Activated CD8-positive, alpha-beta memory T cell treated with anti-CD3 and anti-CD28 coated beads, Interleukin-2, amount 10 ng/mL, durations not matched to agents 7 days and 5 days (primary cell): Measurements from ENCODE around the gene CRB1. TPM values are rescaled to one million over a fixed set of nuclear protein-coding genes. Genes with fewer than 3 reads are reported as not detected.

Experiments used
- ATAC-seq: fragments of 150-1000 bp; cut with Tn5 transposase; one replicate; pipeline ENCODE4 v1.10.0; 2021; ENCODE audit warnings: moderate library complexity
- CTCF ChIA-PET: fragments of 350-600 bp; sonication (Branson Sonifier 250); formaldehyde crosslinking; loops from one replicate; lab custom pipeline; 2021; ENCODE audit warnings: antibody characterized with exemption; lab: Charles Lee
- DNase-seq: peaks from one replicate; pipeline ENCODE4 v3.0.0-alpha.2; 2020
- H3K27ac Mint-ChIP-seq: one replicate; pipeline ENCODE4 v1.8.0; 2021; ENCODE audit warnings: mild to moderate bottlenecking, mixed read lengths
- H3K27me3 Mint-ChIP-seq: one replicate; pipeline ENCODE4 v1.8.0; 2021; ENCODE audit warnings: mixed read lengths
- H3K36me3 Mint-ChIP-seq: one replicate; pipeline ENCODE4 v1.8.0; 2021; ENCODE audit warnings: mild to moderate bottlenecking, mixed read lengths
- H3K4me1 Mint-ChIP-seq: one replicate; pipeline ENCODE4 v1.8.0; 2021; ENCODE audit warnings: mixed read lengths
- H3K4me3 Mint-ChIP-seq: one replicate; pipeline ENCODE4 v1.8.0; 2021; ENCODE audit warnings: mild to moderate bottlenecking, moderate library complexity, mixed read lengths
- H3K9me3 Mint-ChIP-seq: one replicate; pipeline ENCODE4 v1.8.0; 2022; ENCODE audit warnings: low read depth, mixed read lengths
- total RNA-seq, 2 experiments: library from RNA; stranded (reverse); gene quantifications; one replicate each; pipeline ENCODE4 v1.2.3, GENCODE V29; 2021

The CRB1 gene
- not detected for total RNA-seq

DNA sequence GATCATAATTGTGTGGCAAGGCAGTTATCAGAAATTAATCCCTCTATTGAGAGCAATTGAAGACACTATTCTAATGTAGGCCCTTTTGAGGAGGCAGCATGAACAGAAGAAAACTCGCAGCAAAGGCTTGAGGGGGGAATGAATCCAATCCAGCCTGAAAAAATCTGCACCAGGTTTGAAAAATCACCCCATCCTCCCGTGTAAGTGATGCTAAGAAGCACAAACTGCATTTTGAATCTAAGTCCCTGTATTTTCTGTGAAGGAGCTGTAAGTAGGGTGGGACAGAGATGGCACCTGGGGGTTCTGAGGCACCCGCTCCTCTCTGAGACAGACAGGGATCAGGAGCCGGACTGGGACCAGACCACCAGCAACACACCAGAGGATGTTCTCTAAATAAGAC lies at the start of gene CRB1:
TSS of gene CRB1 (plus strand) at position 241 of the 400 bp plus-strand sequence. CDS start 161 bp downstream, outside the sequence.
- Mint-ChIP-seq H3K4me3 (no peak within 1 kb of the TSS), H3K27me3 (peaks cover 2% of the 10 kb centered on the region), H3K36me3 (no peaks in the 10 kb centered on the region), H3K4me1 (no peaks in the 10 kb centered on the region), H3K9me3 (no peaks in the 10 kb centered on the region), H3K27ac (no peak within 1 kb of the TSS)
- ATAC-seq (no peak), DNase-seq (no peak)
- CTCF ChIA-PET: no interaction called here

DNA sequence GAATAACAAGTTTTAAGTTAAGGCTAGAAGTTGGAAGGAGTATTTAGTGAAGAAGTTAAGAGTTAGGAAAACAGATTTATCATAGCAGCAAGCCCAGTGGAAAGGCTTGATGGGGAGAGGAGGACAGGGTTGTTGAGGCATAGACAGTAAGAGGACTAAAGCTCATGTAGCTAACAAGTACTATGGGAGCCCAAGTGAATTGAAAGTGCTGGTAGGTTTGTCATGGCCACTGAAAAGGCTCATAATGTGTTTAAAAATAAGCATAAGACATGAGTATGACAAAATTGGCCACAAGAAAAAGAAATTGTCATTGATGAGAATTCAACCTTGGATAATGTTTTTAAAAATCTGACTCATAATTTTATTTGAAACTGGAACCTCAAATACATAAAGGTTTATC lies 49.2 kb upstream of the CRB1 start:
- Mint-ChIP-seq H3K4me3 (no peak overlapping the region), H3K36me3 (no peaks in the 10 kb centered on the region), H3K27ac (no peak overlapping the region), H3K4me1 (peaks cover 2% of the 10 kb centered on the region), H3K9me3 (no peaks in the 10 kb centered on the region), H3K27me3 (no peaks in the 10 kb centered on the region)
- ATAC-seq (no peak), DNase-seq (no peak)
- CTCF ChIA-PET: no interaction called here

DNA sequence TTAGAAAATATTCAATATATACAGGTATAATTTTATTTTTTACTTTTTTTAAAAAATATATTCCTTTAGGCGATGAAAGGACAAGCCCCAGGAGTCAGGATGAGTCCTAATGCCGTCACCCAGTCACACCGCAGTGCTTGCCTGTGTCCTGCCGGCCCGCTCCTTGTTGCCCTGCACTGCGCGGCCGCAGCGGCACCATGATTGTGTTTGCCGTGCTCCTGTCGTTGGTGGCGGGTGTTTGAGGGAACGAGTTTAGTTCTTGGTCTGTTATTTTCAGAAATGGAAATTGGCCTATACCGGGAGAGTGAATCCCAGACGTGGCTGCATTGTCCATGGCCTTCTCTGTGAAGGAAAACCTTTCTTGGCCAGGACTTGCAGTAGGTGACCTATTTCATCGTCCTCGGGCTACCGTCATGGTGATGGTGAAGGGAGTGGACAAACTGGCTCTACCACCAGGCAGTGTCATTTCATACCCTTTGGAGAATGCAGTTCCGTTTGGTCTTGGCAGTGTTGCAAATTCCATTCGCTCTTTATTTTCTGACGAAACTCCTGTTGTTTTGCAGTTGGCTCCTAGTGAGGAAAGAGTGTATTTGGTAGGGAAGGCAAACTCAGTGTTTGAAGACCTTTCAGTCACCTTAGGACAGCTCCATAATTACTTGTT lies 45.9 kb upstream of the CRB1 start:
- DNase-seq (no peak), ATAC-seq (no peak)
- H3K4me3 Mint-ChIP-seq: no peak overlapping the region
- H3K36me3 Mint-ChIP-seq: no peaks in the 10 kb centered on the region
- no peak overlapping the region for H3K27ac Mint-ChIP-seq
- H3K9me3 Mint-ChIP-seq: no peaks in the 10 kb centered on the region
- CTCF ChIA-PET: no interaction called here
- peaks cover 2% of the 10 kb centered on the region for H3K4me1 Mint-ChIP-seq
- no peaks in the 10 kb centered on the region for H3K27me3 Mint-ChIP-seq

DNA sequence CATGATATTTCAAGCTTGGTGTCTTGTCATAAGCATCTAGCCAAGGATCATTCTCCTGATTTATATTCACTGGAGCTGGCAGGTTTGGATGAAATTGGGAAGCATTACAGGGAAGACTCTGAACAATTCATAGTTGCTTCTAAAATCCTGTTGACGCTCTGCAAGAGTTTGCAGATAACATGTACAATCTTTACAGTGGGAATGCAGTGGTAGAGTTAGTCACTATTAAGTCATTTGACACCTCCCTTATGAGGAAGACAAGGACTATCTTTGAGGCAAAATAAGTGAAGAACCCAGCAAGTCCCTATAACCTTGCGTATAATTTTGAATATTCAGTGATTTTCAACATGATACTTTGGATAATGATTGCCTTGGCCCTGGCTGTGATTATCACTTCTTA lies 45.3 kb upstream of the CRB1 start:
- no peaks in the 10 kb centered on the region for H3K27me3 Mint-ChIP-seq
- H3K36me3 Mint-ChIP-seq: no peaks in the 10 kb centered on the region

DNA sequence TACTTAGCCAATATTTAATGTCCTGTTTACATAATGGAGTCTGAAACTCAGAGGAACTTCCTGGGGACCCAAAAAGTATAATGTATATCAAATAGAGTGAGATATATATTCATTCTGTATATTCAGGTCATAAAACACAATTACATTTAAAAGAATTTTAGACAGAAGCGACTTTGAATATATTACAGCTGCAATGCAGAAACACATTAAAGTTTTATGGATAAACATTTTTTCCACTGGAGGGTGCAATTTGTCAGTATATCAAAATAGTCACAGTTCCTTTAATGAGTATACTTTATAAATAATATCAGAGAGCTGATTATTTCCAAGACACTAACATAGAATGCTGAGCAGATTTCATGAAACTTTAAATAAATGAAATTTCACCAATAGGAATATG lies 43.9 kb upstream of the CRB1 start:
- no peak overlapping the region for H3K4me3 Mint-ChIP-seq
- DNase-seq: no peak
- H3K27ac Mint-ChIP-seq: no peak overlapping the region

More for the DNA sequence above, 45.3 kb upstream of the CRB1 start:
- DNase-seq (no peak), ATAC-seq (no peak)
- no peaks in the 10 kb centered on the region for H3K9me3 Mint-ChIP-seq
- no peak overlapping the region for H3K4me3 Mint-ChIP-seq
- no peak overlapping the region for H3K27ac Mint-ChIP-seq
- peaks cover 2% of the 10 kb centered on the region for H3K4me1 Mint-ChIP-seq
- CTCF ChIA-PET: no interaction called here

DNA sequence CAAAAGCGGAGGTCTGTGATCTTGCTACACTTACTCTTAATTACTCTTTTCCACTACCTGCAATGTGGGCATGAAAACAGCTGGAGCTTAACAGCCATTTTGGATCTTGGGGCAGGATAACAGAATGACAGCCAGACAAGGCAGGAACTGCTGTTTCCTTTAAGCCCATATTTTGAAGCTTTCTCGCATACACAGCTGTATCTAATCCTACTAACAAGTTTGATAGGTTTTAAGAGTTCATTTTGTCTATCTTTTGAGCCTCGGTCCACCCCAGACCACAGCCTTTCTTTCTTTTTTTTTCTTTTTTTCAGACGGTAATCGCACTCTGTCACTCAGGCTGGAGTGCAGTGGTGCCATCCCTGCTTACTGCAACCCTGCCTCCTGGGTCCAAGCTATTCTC lies 42.4 kb upstream of the CRB1 start:
- Mint-ChIP-seq H3K36me3 (no peaks in the 10 kb centered on the region), H3K9me3 (no peaks in the 10 kb centered on the region), H3K27ac (no peak overlapping the region), H3K4me1 (no peaks in the 10 kb centered on the region), H3K4me3 (no peak overlapping the region), H3K27me3 (no peaks in the 10 kb centered on the region)
- DNase-seq (no peak), ATAC-seq (no peak)
- CTCF ChIA-PET: interaction anchor here (1.0 kb wide), 1 partner anchor 12 kb away, joined by 3 read pairs; no protein-coding TSS in a partner anchor

More for the DNA sequence above, 43.9 kb upstream of the CRB1 start:
- peaks cover 2% of the 10 kb centered on the region for H3K4me1 Mint-ChIP-seq
- ATAC-seq: no peak
- no peaks in the 10 kb centered on the region for H3K9me3 Mint-ChIP-seq
- CTCF ChIA-PET: no interaction called here
- H3K36me3 Mint-ChIP-seq: no peaks in the 10 kb centered on the region
- no peaks in the 10 kb centered on the region for H3K27me3 Mint-ChIP-seq

DNA sequence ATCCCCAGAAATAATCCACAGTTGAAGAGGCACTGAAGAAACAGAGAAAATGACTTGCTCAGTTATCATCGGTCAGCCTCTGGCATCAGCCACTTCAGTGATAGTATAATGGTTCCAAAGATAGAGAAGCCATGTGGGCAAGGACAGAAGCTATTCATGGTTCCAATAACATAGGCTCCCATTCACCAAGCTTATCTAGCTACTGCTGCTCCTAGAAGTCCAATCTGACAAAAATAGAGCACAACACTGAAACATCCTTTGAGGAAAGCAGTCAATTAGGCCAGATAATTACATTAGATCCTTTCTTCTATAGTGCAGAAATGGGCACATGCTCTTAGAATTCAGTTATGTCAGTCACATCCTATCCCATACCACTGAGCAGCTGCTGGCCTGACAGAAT lies 33.5 kb upstream of the CRB1 start:
- Mint-ChIP-seq H3K27me3 (no peaks in the 10 kb centered on the region), H3K27ac (no peak overlapping the region), H3K36me3 (no peaks in the 10 kb centered on the region), H3K4me3 (no peak overlapping the region), H3K9me3 (no peaks in the 10 kb centered on the region), H3K4me1 (no peaks in the 10 kb centered on the region)
- no peak for ATAC-seq
- no peak for DNase-seq
- CTCF ChIA-PET: no interaction called here

DNA sequence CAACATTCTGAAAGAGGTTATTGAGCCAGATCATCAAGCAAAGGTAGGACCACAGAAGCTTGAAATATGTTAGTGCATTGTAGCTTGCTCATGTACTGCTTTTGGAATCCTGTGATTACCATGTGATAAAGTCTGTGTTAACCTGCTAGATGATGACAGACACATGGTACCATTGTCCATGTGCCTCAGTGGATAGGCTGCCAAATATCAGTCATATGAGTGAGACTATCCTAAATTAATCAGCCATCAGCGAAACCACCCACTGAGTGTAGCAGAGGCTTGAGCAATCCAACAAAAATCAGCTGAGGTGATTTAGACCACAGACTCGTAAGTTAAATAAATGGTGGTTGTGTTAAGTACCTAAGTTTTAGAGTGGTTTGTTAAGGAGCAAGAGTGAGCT lies 32.7 kb upstream of the CRB1 start:
- H3K36me3 Mint-ChIP-seq: no peaks in the 10 kb centered on the region
- H3K4me3 Mint-ChIP-seq: no peak overlapping the region
- H3K9me3 Mint-ChIP-seq: no peaks in the 10 kb centered on the region
- no peak overlapping the region for H3K27ac Mint-ChIP-seq
- DNase-seq (no peak), ATAC-seq (no peak)
- no peaks in the 10 kb centered on the region for H3K4me1 Mint-ChIP-seq
- CTCF ChIA-PET: no interaction called here
- H3K27me3 Mint-ChIP-seq: no peaks in the 10 kb centered on the region

DNA sequence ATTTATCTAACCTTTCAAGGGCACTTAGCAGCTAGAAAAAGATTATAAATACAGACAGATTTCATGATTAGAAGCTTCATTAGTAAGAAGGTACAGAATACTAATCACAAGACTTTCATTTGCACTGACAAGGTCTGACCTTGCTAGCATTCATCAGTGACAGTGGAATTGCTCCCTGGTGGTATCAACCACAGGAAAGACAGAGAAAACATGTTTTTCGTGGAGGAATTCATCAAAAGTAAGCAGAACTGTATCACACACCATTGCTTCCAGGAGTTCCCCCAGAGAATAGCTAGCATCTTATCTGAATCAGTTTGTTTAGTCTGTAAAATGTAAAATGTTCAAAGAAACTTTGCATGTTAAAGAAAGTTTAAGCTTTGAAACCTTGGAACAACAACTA lies 20.6 kb upstream of the CRB1 start:
- Mint-ChIP-seq H3K4me3 (no peak overlapping the region), H3K4me1 (no peaks in the 10 kb centered on the region), H3K27ac (no peak overlapping the region), H3K27me3 (peaks cover 7% of the 10 kb centered on the region), H3K36me3 (no peaks in the 10 kb centered on the region), H3K9me3 (no peaks in the 10 kb centered on the region)
- DNase-seq (no peak), ATAC-seq (no peak)
- CTCF ChIA-PET: no interaction called here

DNA sequence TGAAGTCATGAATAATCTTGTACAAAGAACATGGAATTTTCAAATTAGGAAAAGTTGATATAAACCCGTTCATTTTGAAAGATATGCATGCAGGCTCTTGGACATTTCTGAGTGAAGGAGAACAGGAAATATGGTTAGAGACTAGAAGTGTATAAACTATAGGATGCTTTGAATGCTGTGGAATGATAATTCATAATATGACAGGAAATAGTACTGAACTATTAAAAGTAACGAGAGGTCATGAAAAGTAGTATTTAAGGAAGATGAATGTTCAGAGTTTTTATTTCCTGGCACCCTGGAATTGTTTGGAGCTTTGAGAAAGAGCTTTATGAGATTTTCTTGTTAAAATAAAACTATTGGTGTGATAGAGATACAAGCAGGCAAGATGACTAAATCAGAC lies 18.7 kb upstream of the CRB1 start:
- CTCF ChIA-PET: no interaction called here
- DNase-seq: no peak
- Mint-ChIP-seq H3K9me3 (no peaks in the 10 kb centered on the region), H3K4me1 (no peaks in the 10 kb centered on the region), H3K36me3 (no peaks in the 10 kb centered on the region), H3K27ac (no peak overlapping the region), H3K27me3 (no peaks in the 10 kb centered on the region), H3K4me3 (no peak overlapping the region)
- no peak for ATAC-seq

DNA sequence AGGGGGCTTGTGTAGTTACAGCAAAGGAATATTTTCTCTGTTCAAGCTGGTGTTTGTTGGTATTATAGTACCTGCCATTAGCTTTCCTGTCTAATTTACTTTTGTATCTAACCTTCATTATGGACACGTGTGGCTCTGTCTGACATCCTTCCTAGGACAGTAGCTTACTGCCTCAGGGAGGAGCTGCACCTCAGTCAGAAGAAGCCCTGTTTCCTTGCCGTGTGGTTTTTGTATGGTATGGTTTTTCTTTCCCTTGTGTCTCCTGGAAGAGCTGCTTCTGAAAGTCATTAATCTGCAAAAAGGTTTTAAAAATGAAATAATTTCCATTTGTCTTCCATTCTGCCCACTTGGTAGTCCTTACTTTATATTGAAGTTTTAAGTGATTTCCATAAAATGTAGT lies 17.4 kb upstream of the CRB1 start:
- Mint-ChIP-seq H3K27me3 (no peaks in the 10 kb centered on the region), H3K36me3 (no peaks in the 10 kb centered on the region), H3K4me1 (no peaks in the 10 kb centered on the region), H3K27ac (no peak overlapping the region), H3K4me3 (no peak overlapping the region), H3K9me3 (no peaks in the 10 kb centered on the region)
- no peak for ATAC-seq
- DNase-seq: no peak
- CTCF ChIA-PET: no interaction called here

DNA sequence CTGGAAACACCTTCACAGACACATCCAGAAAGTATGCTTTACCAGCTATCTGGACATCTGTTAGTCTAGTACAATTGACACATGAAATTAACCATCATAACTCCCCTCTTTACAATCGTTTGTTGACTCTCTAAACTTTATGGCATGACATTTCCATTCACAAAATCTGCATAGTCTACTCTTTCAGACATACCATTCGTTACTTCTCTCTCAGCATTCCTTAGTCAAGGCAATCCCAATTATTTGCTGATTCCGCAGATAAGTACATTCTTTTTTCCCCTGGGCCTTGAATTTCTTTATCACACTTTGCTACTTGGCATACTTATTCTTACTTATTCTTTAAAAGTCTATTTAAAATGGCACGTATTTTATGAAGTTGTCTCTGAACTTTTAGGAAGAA lies 15.1 kb upstream of the CRB1 start:
- DNase-seq (no peak), ATAC-seq (no peak)
- Mint-ChIP-seq H3K27ac (no peak overlapping the region), H3K9me3 (no peaks in the 10 kb centered on the region), H3K4me3 (no peak overlapping the region), H3K4me1 (no peaks in the 10 kb centered on the region), H3K36me3 (no peaks in the 10 kb centered on the region), H3K27me3 (no peaks in the 10 kb centered on the region)
- CTCF ChIA-PET: no interaction called here

DNA sequence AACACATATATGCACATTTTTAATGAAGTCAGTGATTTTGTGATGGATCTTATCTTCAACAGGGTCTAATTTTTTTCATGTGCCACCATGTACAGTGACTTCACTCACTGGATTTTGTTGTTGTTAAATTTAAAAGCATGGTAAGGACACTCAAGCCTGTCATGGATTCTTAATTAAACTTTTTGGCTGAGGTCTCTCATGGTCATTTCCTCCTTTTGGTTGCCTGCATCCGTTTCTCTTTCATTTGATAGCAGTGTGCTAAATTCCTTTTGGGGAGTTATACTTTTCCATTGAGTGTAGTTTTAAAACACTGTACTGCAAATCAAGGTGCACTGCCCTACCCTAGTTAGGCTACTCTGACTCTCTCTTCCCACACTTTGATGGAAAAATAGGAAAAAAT lies 13.2 kb upstream of the CRB1 start:
- Mint-ChIP-seq H3K27me3 (no peaks in the 10 kb centered on the region), H3K4me3 (no peak overlapping the region), H3K9me3 (no peaks in the 10 kb centered on the region), H3K27ac (no peak overlapping the region), H3K4me1 (no peaks in the 10 kb centered on the region), H3K36me3 (no peaks in the 10 kb centered on the region)
- DNase-seq (no peak), ATAC-seq (no peak)
- CTCF ChIA-PET: no interaction called here

DNA sequence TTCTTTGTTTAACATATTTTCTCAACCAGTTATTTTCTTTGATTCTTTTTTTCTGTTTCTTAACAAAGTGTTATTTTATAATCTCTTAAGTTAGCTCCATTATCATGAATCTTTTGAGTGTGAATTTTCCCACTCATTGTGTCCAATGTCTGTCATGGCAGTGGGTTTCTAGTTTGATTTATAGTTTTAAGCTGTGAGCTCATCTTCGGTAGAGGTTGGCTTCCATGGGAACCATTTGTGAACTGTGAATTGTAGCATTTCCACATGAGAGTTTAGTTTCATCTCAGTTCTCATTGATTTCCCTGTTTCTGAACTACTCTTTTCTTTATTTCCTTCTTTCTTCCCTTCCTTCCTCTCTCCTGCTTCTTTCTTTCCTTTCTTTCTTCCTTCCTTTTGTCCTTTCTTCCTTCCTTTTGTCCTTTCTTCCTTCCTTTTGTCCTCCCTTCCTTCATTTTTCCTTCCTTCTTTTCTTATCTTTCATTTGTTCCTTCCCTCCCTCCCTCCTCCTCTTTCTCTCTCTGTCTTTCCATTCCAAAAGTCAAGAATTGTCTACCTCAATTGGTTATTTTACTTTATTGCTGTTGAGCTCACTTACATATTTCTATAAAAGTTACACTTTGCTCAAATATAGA lies 3.0 kb upstream of the CRB1 start:
- Mint-ChIP-seq H3K4me1 (no peaks in the 10 kb centered on the region), H3K27ac (no peak overlapping the region), H3K4me3 (no peak overlapping the region), H3K9me3 (no peaks in the 10 kb centered on the region), H3K27me3 (peaks cover 2% of the 10 kb centered on the region), H3K36me3 (no peaks in the 10 kb centered on the region)
- CTCF ChIA-PET: no interaction called here
- DNase-seq (no peak), ATAC-seq (no peak)
